Measurements from ENCODE around the gene UIMC1.

DNA sequence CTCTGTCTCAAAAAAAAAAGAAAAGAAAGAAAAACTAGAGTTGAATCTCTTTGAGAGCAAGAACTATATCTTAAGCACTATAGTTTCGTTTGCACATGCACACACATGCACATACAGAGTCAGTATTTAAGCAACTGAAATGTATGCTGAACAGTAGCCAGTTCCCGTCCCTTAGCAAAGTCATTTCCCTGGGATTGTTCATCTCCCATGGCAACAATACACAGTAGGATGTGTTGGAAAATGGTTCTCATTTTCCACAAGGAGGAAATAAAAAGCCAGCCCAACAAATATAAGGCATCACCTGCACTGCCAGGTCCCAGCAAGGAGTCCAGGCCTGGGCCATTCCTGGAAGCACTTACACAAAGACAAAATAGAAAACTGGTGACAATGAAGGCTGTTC lies 11.8 kb upstream of the UIMC1 start:
- TF ChIP-seq, protein P1, sequence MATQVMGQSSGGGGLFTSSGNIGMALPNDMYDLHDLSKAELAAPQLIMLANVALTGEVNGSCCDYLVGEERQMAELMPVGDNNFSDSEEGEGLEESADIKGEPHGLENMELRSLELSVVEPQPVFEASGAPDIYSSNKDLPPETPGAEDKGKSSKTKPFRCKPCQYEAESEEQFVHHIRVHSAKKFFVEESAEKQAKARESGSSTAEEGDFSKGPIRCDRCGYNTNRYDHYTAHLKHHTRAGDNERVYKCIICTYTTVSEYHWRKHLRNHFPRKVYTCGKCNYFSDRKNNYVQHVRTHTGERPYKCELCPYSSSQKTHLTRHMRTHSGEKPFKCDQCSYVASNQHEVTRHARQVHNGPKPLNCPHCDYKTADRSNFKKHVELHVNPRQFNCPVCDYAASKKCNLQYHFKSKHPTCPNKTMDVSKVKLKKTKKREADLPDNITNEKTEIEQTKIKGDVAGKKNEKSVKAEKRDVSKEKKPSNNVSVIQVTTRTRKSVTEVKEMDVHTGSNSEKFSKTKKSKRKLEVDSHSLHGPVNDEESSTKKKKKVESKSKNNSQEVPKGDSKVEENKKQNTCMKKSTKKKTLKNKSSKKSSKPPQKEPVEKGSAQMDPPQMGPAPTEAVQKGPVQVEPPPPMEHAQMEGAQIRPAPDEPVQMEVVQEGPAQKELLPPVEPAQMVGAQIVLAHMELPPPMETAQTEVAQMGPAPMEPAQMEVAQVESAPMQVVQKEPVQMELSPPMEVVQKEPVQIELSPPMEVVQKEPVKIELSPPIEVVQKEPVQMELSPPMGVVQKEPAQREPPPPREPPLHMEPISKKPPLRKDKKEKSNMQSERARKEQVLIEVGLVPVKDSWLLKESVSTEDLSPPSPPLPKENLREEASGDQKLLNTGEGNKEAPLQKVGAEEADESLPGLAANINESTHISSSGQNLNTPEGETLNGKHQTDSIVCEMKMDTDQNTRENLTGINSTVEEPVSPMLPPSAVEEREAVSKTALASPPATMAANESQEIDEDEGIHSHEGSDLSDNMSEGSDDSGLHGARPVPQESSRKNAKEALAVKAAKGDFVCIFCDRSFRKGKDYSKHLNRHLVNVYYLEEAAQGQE (tag by site-specific recombination; IDR thresholded peaks at IDR 0.05), result no peak
- TF ChIP-seq SP2 (tag by site-specific recombination; IDR thresholded peaks at IDR 0.05) (no peak), ZNF155 (tag by site-specific recombination; IDR thresholded peaks at IDR 0.05) (no peak), SETDB1 (IDR thresholded peaks at IDR 0.05; ENCODE audit: insufficient read length, low read length) (no peak), ZNF311 (tag by site-specific recombination; IDR thresholded peaks at IDR 0.05; ENCODE audit: borderline replicate concordance) (no peak), ZNF292 (tag by site-specific recombination; IDR thresholded peaks at IDR 0.05; ENCODE audit: borderline replicate concordance, low read depth) (no peak), ZFP3 (tag by site-specific recombination; IDR thresholded peaks at IDR 0.05; ENCODE audit: low read depth) (no peak), ZNF211 (tag by site-specific recombination; IDR thresholded peaks at IDR 0.05; ENCODE audit: low read depth) (no peak), ZNF274 (IDR thresholded peaks at IDR 0.05; ENCODE audit: low read length) (no peak), ZNF274 (tag by site-specific recombination; IDR thresholded peaks at IDR 0.05; ENCODE audit: borderline replicate concordance) (no peak)
- TF ChIP-seq, protein P2, sequence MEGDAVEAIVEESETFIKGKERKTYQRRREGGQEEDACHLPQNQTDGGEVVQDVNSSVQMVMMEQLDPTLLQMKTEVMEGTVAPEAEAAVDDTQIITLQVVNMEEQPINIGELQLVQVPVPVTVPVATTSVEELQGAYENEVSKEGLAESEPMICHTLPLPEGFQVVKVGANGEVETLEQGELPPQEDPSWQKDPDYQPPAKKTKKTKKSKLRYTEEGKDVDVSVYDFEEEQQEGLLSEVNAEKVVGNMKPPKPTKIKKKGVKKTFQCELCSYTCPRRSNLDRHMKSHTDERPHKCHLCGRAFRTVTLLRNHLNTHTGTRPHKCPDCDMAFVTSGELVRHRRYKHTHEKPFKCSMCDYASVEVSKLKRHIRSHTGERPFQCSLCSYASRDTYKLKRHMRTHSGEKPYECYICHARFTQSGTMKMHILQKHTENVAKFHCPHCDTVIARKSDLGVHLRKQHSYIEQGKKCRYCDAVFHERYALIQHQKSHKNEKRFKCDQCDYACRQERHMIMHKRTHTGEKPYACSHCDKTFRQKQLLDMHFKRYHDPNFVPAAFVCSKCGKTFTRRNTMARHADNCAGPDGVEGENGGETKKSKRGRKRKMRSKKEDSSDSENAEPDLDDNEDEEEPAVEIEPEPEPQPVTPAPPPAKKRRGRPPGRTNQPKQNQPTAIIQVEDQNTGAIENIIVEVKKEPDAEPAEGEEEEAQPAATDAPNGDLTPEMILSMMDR (tag by site-specific recombination; IDR thresholded peaks at IDR 0.05), result no peak
- TF ChIP-seq, protein P3, sequence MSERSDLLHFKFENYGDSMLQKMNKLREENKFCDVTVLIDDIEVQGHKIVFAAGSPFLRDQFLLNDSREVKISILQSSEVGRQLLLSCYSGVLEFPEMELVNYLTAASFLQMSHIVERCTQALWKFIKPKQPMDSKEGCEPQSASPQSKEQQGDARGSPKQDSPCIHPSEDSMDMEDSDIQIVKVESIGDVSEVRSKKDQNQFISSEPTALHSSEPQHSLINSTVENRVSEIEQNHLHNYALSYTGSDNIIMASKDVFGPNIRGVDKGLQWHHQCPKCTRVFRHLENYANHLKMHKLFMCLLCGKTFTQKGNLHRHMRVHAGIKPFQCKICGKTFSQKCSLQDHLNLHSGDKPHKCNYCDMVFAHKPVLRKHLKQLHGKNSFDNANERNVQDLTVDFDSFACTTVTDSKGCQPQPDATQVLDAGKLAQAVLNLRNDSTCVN (tag by site-specific recombination; optimal IDR thresholded peaks at IDR 0.05), result no peak

Data from HEK293 (cell line).